Liver (tissue), 9 donors: ENCODE measurements around the gene LRRC4. TPM values are rescaled to one million over a fixed set of nuclear protein-coding genes. Genes with fewer than 3 reads are reported as not detected.

Experiments used
- DNase-seq: peaks from one replicate; pipeline ENCODE4 v3.0.0-alpha.2; 2017; ENCODE audit warnings: low spot score
- H3K27ac ChIP-seq, 2 donors: one replicate each; pipeline ENCODE4 v1.7.0; 2013; ENCODE audit warnings: inconsistent platforms in 2 of 2, low read length in 2 of 2, control low read depth in 1 of 2, low read depth in 1 of 2, mild to moderate bottlenecking in 1 of 2
- H3K27me3 ChIP-seq, 4 donors: one replicate each; pipeline versions ENCODE4 v1.6.1 to v1.7.0; 2013; ENCODE audit warnings: low read length in 3 of 4, inconsistent platforms in 1 of 4, mild to moderate bottlenecking in 1 of 4, moderate library complexity in 1 of 4; ENCODE audit not compliant: control insufficient read depth in 4 of 4, insufficient read depth in 4 of 4
- H3K36me3 ChIP-seq, 4 donors: one replicate each; pipeline versions ENCODE4 v1.6.1 to v1.7.0; 2013; ENCODE audit warnings: low read length in 3 of 4, mild to moderate bottlenecking in 3 of 4, low read depth in 1 of 4, moderate library complexity in 1 of 4; ENCODE audit not compliant: control insufficient read depth in 4 of 4, insufficient read depth in 3 of 4
- H3K4me1 ChIP-seq, 4 donors: one replicate each; pipeline versions ENCODE4 v1.6.1 to v1.7.0; 2013; ENCODE audit warnings: low read length in 3 of 4, mild to moderate bottlenecking in 3 of 4, moderate library complexity in 1 of 4; ENCODE audit not compliant: control insufficient read depth in 4 of 4, insufficient read depth in 4 of 4
- H3K4me3 ChIP-seq, 3 donors: one replicate each; pipeline versions ENCODE4 v1.6.1 to v1.7.0; 2013; ENCODE audit warnings: low read length in 3 of 3, control low read depth in 1 of 3, low read depth in 1 of 3, mild to moderate bottlenecking in 1 of 3
- H3K9ac ChIP-seq, 2 donors: one replicate each; pipeline ENCODE4 v1.7.0; 2013; ENCODE audit warnings: low read length in 2 of 2, mild to moderate bottlenecking in 2 of 2, moderate library complexity in 2 of 2, control low read depth in 1 of 2, low read depth in 1 of 2
- H3K9me3 ChIP-seq, 4 donors: one replicate each; pipeline versions ENCODE4 v1.6.1 to v1.7.0; 2013; ENCODE audit warnings: low read length in 3 of 4; ENCODE audit not compliant: control insufficient read depth in 4 of 4
- FOXA1 ChIP-seq: IDR thresholded peaks from 2 replicates; pipeline ENCODE4 v1.6.1; 2016; ENCODE audit warnings: antibody characterized with exemption
- FOXA2 ChIP-seq: IDR thresholded peaks from 2 replicates; pipeline ENCODE4 v1.6.1; 2016; ENCODE audit warnings: antibody characterized with exemption
- GABPA ChIP-seq, 2 donors: IDR thresholded peaks in 1 of 2; conservative IDR thresholded peaks in 1 of 2; 2 replicates each; pipeline ENCODE4 v1.6.1; 2016; ENCODE audit warnings: antibody characterized with exemption in 2 of 2, mild to moderate bottlenecking in 1 of 2, moderate library complexity in 1 of 2
- HNF4A ChIP-seq, 2 donors: conservative IDR thresholded peaks; 2 replicates each; pipeline ENCODE4 v1.6.1; 2016; ENCODE audit warnings: antibody characterized with exemption in 2 of 2, mild to moderate bottlenecking in 2 of 2
- HNF4G ChIP-seq: IDR thresholded peaks from 2 replicates; pipeline ENCODE4 v1.6.1; 2016; ENCODE audit warnings: antibody characterized with exemption
- NR2F2 ChIP-seq: IDR thresholded peaks from 2 replicates; pipeline ENCODE4 v1.6.1; 2016; ENCODE audit warnings: antibody characterized with exemption
- RAD21 ChIP-seq, 2 donors: IDR thresholded peaks; 2 replicates each; pipeline ENCODE4 v1.6.1; 2016; ENCODE audit warnings: antibody characterized with exemption in 2 of 2, mild to moderate bottlenecking in 2 of 2
- RXRA ChIP-seq, 2 donors: IDR thresholded peaks; 2 replicates each; pipeline ENCODE4 v1.6.1; 2017 to 2018; ENCODE audit warnings: antibody characterized with exemption in 2 of 2, mild to moderate bottlenecking in 1 of 2
- SP1 ChIP-seq: IDR thresholded peaks from 2 replicates; pipeline ENCODE4 v1.6.1; 2018; ENCODE audit warnings: antibody characterized with exemption, mild to moderate bottlenecking
- TAF1 ChIP-seq: conservative IDR thresholded peaks from 2 replicates; pipeline ENCODE4 v1.6.1; 2016; ENCODE audit warnings: antibody characterized with exemption, mild to moderate bottlenecking
- YY1 ChIP-seq: IDR thresholded peaks from 2 replicates; pipeline ENCODE4 v1.6.1; 2016; ENCODE audit warnings: antibody characterized with exemption, mild to moderate bottlenecking
- WGBS: extraction: QIAGEN DNeasy Blood & Tissue Kit; methylation state at CpG from one replicate; pipeline ENCODE4 v1.1.7; 2013; 5-methylcytosine and 5-hydroxymethylcytosine counted together
- polyA plus RNA-seq, 2 donors: library from polyadenylated mRNA; stranded (reverse) in 1 of 2; unstranded in 1 of 2; fragments of 200-250 nt in 1 of 2; fragments of >200 nt in 1 of 2; fragmentation: Nextera tagmentation in 1 of 2; extraction: Ambion mirVana in 1 of 2; gene quantifications; one replicate each; pipeline versions ENCODE4 v1.2.1 to v1.2.3, GENCODE V29; 2013 to 2015
- total RNA-seq, 2 donors: library from RNA; depleted of rRNA; stranded (reverse); fragments of >200 nt; gene quantifications; one replicate each; pipeline ENCODE4 v1.2.3, GENCODE V29; 2014
- TF ChIP-seq, protein P1 (sequence below): fragments of 150-350 bp; IDR thresholded peaks from 2 replicates; pipeline ENCODE4 v1.5.1; 2017; ENCODE audit warnings: improper control_type of control experiment, low read depth, low read length; ENCODE audit not compliant: missing input control
- TF ChIP-seq, protein P2 (sequence below): IDR thresholded peaks from 2 replicates; pipeline ENCODE4 v1.6.1; 2016; ENCODE audit warnings: antibody characterized with exemption
- TF ChIP-seq, protein P3 (sequence below): IDR thresholded peaks from 2 replicates; pipeline ENCODE4 v1.6.1; 2016; ENCODE audit warnings: antibody characterized with exemption
- donor health status: healthy.
- donor health status: healthy.
- donor health status: healthy.
- donor health status: healthy.
- donor health status: healthy.

The LRRC4 gene
- total and polyA plus RNA-seq, 4 donors = 0.54 to 2.7 (median 1.2) TPM

DNA sequence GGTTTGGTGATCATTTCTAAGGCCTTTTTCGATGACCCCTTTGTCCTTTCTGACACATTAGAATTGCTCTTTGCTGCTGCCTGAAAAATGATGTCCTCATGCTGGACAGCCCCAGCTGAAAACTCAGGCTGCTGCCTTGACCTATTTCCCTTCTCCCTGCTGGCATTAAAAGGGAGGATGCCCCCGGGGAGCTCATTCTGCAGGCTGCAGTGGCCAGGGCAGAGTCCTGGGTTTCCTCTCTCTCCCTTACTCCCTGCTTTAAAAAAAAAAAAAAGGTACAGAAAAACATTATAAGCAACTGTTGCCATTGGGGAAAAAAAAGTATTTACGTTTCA is 35.4 kb downstream of the LRRC4 start:
- Histone ChIP-seq H3K9ac (no peak overlapping the region), H3K4me1 (peaks cover 2 to 26% (median 18%) of the 10 kb centered on the region in 4 donors), H3K9me3 (no peaks in the 10 kb centered on the region), H3K27me3 (no peaks in the 10 kb centered on the region), H3K36me3 (peaks cover 2 to 17% (median 16%) of the 10 kb centered on the region in 4 donors), H3K4me3 (no peak overlapping the region), H3K27ac (no peak overlapping the region)
- DNase-seq = no peak
- TF ChIP-seq GABPA (IDR thresholded peaks at IDR 0.05 in 1 of 2, conservative IDR thresholded peaks at IDR 0.05 in 1 of 2) (no peak), SP1 (no peak), TAF1 (no peak), HNF4G (no peak), RXRA (IDR thresholded peaks at IDR 0.05) (no peak), RAD21 (IDR thresholded peaks at IDR 0.05) (no peak), HNF4A (conservative IDR thresholded peaks at IDR 0.05) (no peak), FOXA1 (no peak), NR2F2 (no peak)
- TF ChIP-seq, protein P1, sequence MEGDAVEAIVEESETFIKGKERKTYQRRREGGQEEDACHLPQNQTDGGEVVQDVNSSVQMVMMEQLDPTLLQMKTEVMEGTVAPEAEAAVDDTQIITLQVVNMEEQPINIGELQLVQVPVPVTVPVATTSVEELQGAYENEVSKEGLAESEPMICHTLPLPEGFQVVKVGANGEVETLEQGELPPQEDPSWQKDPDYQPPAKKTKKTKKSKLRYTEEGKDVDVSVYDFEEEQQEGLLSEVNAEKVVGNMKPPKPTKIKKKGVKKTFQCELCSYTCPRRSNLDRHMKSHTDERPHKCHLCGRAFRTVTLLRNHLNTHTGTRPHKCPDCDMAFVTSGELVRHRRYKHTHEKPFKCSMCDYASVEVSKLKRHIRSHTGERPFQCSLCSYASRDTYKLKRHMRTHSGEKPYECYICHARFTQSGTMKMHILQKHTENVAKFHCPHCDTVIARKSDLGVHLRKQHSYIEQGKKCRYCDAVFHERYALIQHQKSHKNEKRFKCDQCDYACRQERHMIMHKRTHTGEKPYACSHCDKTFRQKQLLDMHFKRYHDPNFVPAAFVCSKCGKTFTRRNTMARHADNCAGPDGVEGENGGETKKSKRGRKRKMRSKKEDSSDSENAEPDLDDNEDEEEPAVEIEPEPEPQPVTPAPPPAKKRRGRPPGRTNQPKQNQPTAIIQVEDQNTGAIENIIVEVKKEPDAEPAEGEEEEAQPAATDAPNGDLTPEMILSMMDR = no peak
- TF ChIP-seq, protein P2, sequence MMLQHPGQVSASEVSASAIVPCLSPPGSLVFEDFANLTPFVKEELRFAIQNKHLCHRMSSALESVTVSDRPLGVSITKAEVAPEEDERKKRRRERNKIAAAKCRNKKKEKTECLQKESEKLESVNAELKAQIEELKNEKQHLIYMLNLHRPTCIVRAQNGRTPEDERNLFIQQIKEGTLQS = no peak
- TF ChIP-seq, protein P3, sequence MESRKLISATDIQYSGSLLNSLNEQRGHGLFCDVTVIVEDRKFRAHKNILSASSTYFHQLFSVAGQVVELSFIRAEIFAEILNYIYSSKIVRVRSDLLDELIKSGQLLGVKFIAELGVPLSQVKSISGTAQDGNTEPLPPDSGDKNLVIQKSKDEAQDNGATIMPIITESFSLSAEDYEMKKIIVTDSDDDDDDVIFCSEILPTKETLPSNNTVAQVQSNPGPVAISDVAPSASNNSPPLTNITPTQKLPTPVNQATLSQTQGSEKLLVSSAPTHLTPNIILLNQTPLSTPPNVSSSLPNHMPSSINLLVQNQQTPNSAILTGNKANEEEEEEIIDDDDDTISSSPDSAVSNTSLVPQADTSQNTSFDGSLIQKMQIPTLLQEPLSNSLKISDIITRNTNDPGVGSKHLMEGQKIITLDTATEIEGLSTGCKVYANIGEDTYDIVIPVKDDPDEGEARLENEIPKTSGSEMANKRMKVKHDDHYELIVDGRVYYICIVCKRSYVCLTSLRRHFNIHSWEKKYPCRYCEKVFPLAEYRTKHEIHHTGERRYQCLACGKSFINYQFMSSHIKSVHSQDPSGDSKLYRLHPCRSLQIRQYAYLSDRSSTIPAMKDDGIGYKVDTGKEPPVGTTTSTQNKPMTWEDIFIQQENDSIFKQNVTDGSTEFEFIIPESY = no peak
- WGBS = 81% methylated on average over 3 of the region's 3 CpGs

DNA sequence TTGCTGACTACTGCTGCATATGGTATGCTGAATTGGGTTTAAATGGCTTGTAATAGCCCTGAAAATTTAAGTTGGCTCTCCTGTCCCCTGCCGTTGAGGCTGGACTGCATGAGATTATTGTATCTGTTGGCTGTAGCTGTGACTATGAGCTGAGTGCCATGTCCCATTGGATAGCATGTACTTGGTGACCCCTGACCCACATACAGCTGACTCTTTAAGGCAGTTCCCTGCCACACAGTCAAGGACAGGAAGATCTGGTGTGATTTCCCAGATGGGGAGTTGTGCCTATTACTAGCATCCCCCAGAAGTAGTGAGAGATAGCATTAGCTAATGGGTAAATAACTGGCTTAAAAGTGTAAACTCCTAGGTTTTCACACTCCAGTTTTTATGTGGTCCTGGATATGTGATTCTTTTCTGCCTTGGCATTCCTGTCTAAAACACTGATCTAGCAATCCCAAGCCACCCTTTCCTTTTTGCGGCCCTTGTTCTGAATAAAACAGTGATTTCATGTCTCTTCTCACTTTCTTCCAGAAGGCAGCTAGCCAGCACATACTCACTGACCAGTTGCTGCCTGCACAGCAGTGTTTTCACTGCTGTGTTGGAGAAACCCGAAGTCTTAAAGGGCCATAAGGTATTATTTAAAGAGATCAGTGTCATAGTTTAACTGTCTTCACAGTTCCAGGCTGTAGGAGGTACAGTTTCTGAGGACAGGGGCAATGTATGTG is 35.9 kb downstream of the LRRC4 start:
- Histone ChIP-seq H3K9ac (no peak overlapping the region), H3K4me1 (peaks cover 0 to 22% (median 13%) of the 10 kb centered on the region in 4 donors), H3K27ac (no peak overlapping the region), H3K36me3 (peaks cover 2 to 19% (median 16%) of the 10 kb centered on the region in 4 donors), H3K9me3 (no peaks in the 10 kb centered on the region), H3K4me3 (no peak overlapping the region), H3K27me3 (no peaks in the 10 kb centered on the region)
- no peak for TF ChIP-seq GABPA (IDR thresholded peaks at IDR 0.05 in 1 of 2, conservative IDR thresholded peaks at IDR 0.05 in 1 of 2)
- no peak for TF ChIP-seq TAF1
- TF ChIP-seq, protein P2 = no peak
- TF ChIP-seq RXRA (IDR thresholded peaks at IDR 0.05) = no peak
- no peak for TF ChIP-seq FOXA2
- TF ChIP-seq RAD21 (IDR thresholded peaks at IDR 0.05) = no peak
- no peak for TF ChIP-seq YY1
- WGBS = 77% methylated on average over 3 of the region's 3 CpGs
- no peak for DNase-seq
